ENCODE results near the gene CROCC2. TPM values are rescaled to one million over a fixed set of nuclear protein-coding genes. Genes with fewer than 3 reads are reported as not detected.

The CROCC2 gene
- total RNA-seq, 3 donors from 2014 or later, result 0.07 to 0.19 TPM; not detected in 1

- intact Hi-C loops (cut with DNase I, micrococcal nuclease), result no loop called here
- ATAC-seq (no peak), DNase-seq (no peak)
- peaks cover 13% of the 10 kb centered on the region for H3K4me1 ChIP-seq (ENCODE audit: low read depth)
- H3K36me3 ChIP-seq (ENCODE audit: low read depth), result no peaks in the 10 kb centered on the region
- TF ChIP-seq, protein P1, sequence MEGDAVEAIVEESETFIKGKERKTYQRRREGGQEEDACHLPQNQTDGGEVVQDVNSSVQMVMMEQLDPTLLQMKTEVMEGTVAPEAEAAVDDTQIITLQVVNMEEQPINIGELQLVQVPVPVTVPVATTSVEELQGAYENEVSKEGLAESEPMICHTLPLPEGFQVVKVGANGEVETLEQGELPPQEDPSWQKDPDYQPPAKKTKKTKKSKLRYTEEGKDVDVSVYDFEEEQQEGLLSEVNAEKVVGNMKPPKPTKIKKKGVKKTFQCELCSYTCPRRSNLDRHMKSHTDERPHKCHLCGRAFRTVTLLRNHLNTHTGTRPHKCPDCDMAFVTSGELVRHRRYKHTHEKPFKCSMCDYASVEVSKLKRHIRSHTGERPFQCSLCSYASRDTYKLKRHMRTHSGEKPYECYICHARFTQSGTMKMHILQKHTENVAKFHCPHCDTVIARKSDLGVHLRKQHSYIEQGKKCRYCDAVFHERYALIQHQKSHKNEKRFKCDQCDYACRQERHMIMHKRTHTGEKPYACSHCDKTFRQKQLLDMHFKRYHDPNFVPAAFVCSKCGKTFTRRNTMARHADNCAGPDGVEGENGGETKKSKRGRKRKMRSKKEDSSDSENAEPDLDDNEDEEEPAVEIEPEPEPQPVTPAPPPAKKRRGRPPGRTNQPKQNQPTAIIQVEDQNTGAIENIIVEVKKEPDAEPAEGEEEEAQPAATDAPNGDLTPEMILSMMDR (IDR thresholded peaks at IDR 0.05), result no peak
- H3K9me3 ChIP-seq, result no peaks in the 10 kb centered on the region
- H3K4me3 ChIP-seq, result no peak overlapping the region
Observed at GRCh38 chr2:241011751-241012510, 105.8 kb downstream of the CROCC2 start.

DNA sequence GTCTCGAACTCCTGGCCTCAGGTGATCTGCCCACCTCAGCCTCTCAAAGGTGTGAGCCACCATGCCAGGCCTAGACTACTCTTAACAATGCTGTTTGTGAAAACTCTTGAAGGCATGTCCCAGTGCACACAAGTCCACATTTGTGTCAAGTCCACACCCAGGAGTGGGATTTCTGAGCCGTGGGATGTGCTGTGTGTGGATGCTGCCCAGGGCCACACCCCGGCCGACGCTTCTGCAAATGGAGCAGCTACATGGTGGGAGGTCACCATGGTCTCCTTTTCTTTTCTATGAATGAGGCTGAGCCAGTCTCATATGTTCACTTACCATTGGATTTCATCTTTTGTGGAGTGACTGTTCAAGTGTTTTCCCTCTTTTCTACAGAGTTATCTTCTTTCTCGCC is 108.1 kb downstream of the CROCC2 start:
- Histone ChIP-seq H3K9me3 (no peaks in the 10 kb centered on the region), H3K4me1 (ENCODE audit: low read depth) (peaks cover 13% of the 10 kb centered on the region), H3K4me3 (no peak overlapping the region), H3K36me3 (ENCODE audit: low read depth) (no peaks in the 10 kb centered on the region)
- TF ChIP-seq, protein P1 (IDR thresholded peaks at IDR 0.05), result no peak
- DNase-seq (no peak), ATAC-seq (no peak)
- intact Hi-C loops (cut with DNase I, micrococcal nuclease), result no loop called here

- no peak overlapping the region for H3K4me3 ChIP-seq
- no peaks in the 10 kb centered on the region for H3K36me3 ChIP-seq (ENCODE audit: low read depth)
- no peaks in the 10 kb centered on the region for H3K9me3 ChIP-seq
- DNase-seq (no peak), ATAC-seq (no peak)
- TF ChIP-seq, protein P1 (IDR thresholded peaks at IDR 0.05), result no peak
- peaks cover 11% of the 10 kb centered on the region for H3K4me1 ChIP-seq (ENCODE audit: low read depth)
- intact Hi-C loops (cut with DNase I, micrococcal nuclease), result no loop called here
Observed at GRCh38 chr2:241014764-241015163, 108.6 kb downstream of the CROCC2 start.

DNA sequence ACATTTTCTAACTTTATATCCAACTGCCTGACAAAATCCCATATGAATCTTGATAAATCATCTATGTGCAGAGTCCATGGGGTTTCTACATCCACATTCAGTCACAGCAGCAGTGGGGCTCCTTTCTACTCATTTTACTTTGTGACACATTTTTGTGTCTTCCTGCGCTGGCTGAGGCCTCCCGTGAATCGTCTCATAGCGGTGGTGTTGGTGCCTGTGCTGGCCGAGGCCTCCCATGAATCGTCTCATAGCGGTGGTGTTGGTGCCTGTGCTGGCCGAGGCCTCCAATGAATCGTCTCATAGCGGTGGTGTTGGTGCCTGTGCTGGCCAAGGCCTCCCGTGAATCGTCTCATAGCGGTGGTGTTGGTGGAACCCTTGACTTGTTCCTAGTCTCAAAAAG is 109.3 kb downstream of the CROCC2 start:
- TF ChIP-seq, protein P1 (IDR thresholded peaks at IDR 0.05), result no peak
- Histone ChIP-seq H3K36me3 (ENCODE audit: low read depth) (no peaks in the 10 kb centered on the region), H3K4me1 (ENCODE audit: low read depth) (peaks cover 4% of the 10 kb centered on the region), H3K4me3 (no peak overlapping the region), H3K9me3 (no peaks in the 10 kb centered on the region)
- intact Hi-C loops (cut with DNase I, micrococcal nuclease), result no loop called here
- ATAC-seq (no peak), DNase-seq (peak in 1 of 3 donors; percentile 16)

DNA sequence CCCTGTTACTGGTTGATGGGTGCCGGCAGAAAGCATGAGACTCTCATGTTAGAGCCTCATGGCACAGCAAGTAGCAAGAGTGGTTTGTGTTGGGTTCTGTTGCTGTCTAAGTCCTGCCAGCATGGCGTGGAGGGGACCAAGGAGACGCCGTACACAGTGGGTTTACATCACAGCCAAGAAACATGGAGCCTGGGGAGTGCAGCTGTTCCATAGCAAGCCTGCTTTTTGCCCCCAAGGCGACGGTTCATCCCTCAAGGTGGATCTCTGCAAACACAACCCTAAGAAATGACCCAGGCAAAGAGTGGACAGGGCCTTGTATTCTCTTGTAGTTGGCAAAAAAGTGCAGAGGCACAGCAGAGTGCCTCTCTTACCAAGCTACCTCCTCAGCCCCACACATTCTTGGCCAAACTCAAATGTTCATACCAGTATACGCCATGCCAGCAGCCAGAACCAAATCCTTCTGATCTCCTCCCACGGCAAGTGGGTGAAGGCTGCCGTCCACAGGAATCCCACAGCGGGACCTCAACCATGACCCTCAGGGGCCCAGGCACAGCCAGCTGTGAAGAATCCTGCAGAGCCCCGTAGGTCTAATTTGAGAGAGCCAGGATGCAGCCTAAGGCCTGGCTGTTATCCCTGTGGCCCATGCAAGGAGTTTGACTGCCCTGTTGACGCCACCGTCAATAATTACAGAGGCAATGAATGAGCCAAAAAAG is 111.2 kb downstream of the CROCC2 start:
- intact Hi-C loops (cut with DNase I, micrococcal nuclease), result no loop called here
- no peaks in the 10 kb centered on the region for H3K9me3 ChIP-seq
- DNase-seq, result no peak
- ATAC-seq, result no peak
- no peak overlapping the region for H3K4me3 ChIP-seq
- no peaks in the 10 kb centered on the region for H3K4me1 ChIP-seq (ENCODE audit: low read depth)
- H3K36me3 ChIP-seq (ENCODE audit: low read depth), result no peaks in the 10 kb centered on the region
- TF ChIP-seq, protein P1 (IDR thresholded peaks at IDR 0.05), result no peak

All from mucosa of descending colon (tissue), 3 donors.